Activated T-helper 1 cell treated with anti-CD3 and anti-CD28 coated beads, Interleukin-2, amount 50 U/mL, for 16 hours (primary cell): ENCODE results near the gene PAX7.

Experiments used
- DNase-seq, 2 donors: peaks; one replicate each; pipeline ENCODE4 v3.0.0-alpha.2; 2020; ENCODE audit warnings: low read depth in 1 of 2, low spot score in 1 of 2

The PAX7 gene

GRCh38 chr1:18701183-18701582, 70.5 kb downstream of the PAX7 start:
- no peak for DNase-seq

GRCh38 chr1:18703041-18703621, 72.5 kb downstream of the PAX7 start:
- no peak for DNase-seq

- no peak for DNase-seq
Observed at GRCh38 chr1:18705811-18706210, 75.2 kb downstream of the PAX7 start.

- no peak for DNase-seq
Observed at GRCh38 chr1:18707696-18708257, 77.1 kb downstream of the PAX7 start.

- DNase-seq = no peak
Observed at GRCh38 chr1:18710002-18710401, 79.4 kb downstream of the PAX7 start.

- DNase-seq = no peak
Observed at GRCh38 chr1:18711003-18711402, 80.4 kb downstream of the PAX7 start.

- DNase-seq = no peak
Observed at GRCh38 chr1:18711536-18712251, 81.0 kb downstream of the PAX7 start.

- no peak for DNase-seq
Observed at GRCh38 chr1:18712252-18712600, 81.6 kb downstream of the PAX7 start.

- DNase-seq = no peak
Observed at GRCh38 chr1:18714404-18715175, 83.9 kb downstream of the PAX7 start.

GRCh38 chr1:18716112-18716784, 85.6 kb downstream of the PAX7 start:
- no peak for DNase-seq

- no peak for DNase-seq
Observed at GRCh38 chr1:18716785-18717678, 86.4 kb downstream of the PAX7 start.

- no peak for DNase-seq
Observed at GRCh38 chr1:18719786-18720451, 89.3 kb downstream of the PAX7 start.

- DNase-seq = no peak
Observed at GRCh38 chr1:18721041-18721440, 90.4 kb downstream of the PAX7 start.

- no peak for DNase-seq
Observed at GRCh38 chr1:18721776-18722175, 91.1 kb downstream of the PAX7 start.

- DNase-seq = no peak
Observed at GRCh38 chr1:18722270-18722669, 91.6 kb downstream of the PAX7 start.

GRCh38 chr1:18723206-18723605, 92.6 kb downstream of the PAX7 start:
- no peak for DNase-seq

GRCh38 chr1:18723701-18724411, 93.2 kb downstream of the PAX7 start:
- no peak for DNase-seq

- DNase-seq = no peak
Observed at GRCh38 chr1:18724801-18725200, 94.2 kb downstream of the PAX7 start.

GRCh38 chr1:18725231-18725895, 94.7 kb downstream of the PAX7 start:
- DNase-seq = no peak
